Measurements from ENCODE around the gene RGS11.

GRCh38 chr16:273547-274421 lies 2.0 kb downstream of the RGS11 start:
- TF ChIP-seq CTCF (conservative IDR thresholded peaks at IDR 0.05; ENCODE audit: low read length) (no peak), EZH2phosphoT487 (IDR thresholded peaks at IDR 0.05; ENCODE audit: borderline replicate concordance, low read depth, low read length) (no peak)
